ENCODE results near the gene BLOC1S3.

- TF ChIP-seq CTCF (IDR thresholded peaks at IDR 0.05; ENCODE audit: low read depth, low read length), result no peak
- TF ChIP-seq POLR2A (IDR thresholded peaks at IDR 0.05; ENCODE audit: extremely low read depth, insufficient read length), result no peak
These were observed 24.3 kb upstream of the BLOC1S3 start for GRCh38 chr19:45154064-45154827.

Data from NB4 (cell line).